NCI-H748 (cell line): ENCODE results near the gene MSRB3.

Experiments used
- DNase-seq: peaks from one replicate; lab custom pipeline; 2025; ENCODE audit not compliant: unreplicated experiment; lab: John Stamatoyannopoulos, UW

Gene MSRB3

GRCh38 chr12:65278576-65279368 lies at the start of gene MSRB3:
TSS of gene MSRB3 (plus strand) at chr12:65278683. CDS start at chr12:65308580, 29,897 bp downstream.
- DNase-seq: peak; percentile 28

GRCh38 chr12:65229441-65229840 lies 49.0 kb upstream of the MSRB3 start:
- no peak for DNase-seq

- DNase-seq: no peak
Measured at GRCh38 chr12:65232476-65233077, 45.9 kb upstream of the MSRB3 start.

- no peak for DNase-seq
Measured at GRCh38 chr12:65237153-65237552, 41.3 kb upstream of the MSRB3 start.

- no peak for DNase-seq
Measured at GRCh38 chr12:65238609-65239008, 39.9 kb upstream of the MSRB3 start.

- DNase-seq: no peak
Measured at GRCh38 chr12:65248656-65249633, 29.5 kb upstream of the MSRB3 start.

GRCh38 chr12:65252515-65252914 lies 26.0 kb upstream of the MSRB3 start:
- DNase-seq: no peak

GRCh38 chr12:65257986-65258385 lies 20.5 kb upstream of the MSRB3 start:
- DNase-seq: no peak

GRCh38 chr12:65259501-65259900 lies 19.0 kb upstream of the MSRB3 start:
- no peak for DNase-seq

- DNase-seq: no peak
Measured at GRCh38 chr12:65263777-65264176, 14.7 kb upstream of the MSRB3 start.

GRCh38 chr12:65266408-65266807 lies 12.1 kb upstream of the MSRB3 start:
- peak; percentile 14 for DNase-seq

GRCh38 chr12:65269603-65270002 lies 8.9 kb upstream of the MSRB3 start:
- no peak for DNase-seq

- DNase-seq: no peak
Measured at GRCh38 chr12:65274602-65275272, 3.7 kb upstream of the MSRB3 start.

- no peak for DNase-seq
Measured at GRCh38 chr12:65275627-65276026, 2.9 kb upstream of the MSRB3 start.

GRCh38 chr12:65276916-65277530 lies 1.5 kb upstream of the MSRB3 start:
- DNase-seq: no peak

GRCh38 chr12:65277994-65278575 lies 398 bp upstream of the MSRB3 start:
- DNase-seq: no peak

GRCh38 chr12:65279369-65280112 lies 1.1 kb downstream of the MSRB3 start:
- DNase-seq: no peak

GRCh38 chr12:65280306-65280705 lies 1.8 kb downstream of the MSRB3 start:
- no peak for DNase-seq

- no peak for DNase-seq
Measured at GRCh38 chr12:65282840-65283239, 4.4 kb downstream of the MSRB3 start.
